Measurements from ENCODE around the gene LRRC45. TPM values are rescaled to one million over a fixed set of nuclear protein-coding genes. Genes with fewer than 3 reads are reported as not detected.
"Not testable (repeated sequence)": the region's sequence is repeated elsewhere in the genome, so short reads cannot be mapped to it uniquely, and the experiment has no call there.

Gene LRRC45
- total RNA-seq, 4 donors from 2014 or later = 15.3 to 33.0 (median 18.9) TPM

DNA sequence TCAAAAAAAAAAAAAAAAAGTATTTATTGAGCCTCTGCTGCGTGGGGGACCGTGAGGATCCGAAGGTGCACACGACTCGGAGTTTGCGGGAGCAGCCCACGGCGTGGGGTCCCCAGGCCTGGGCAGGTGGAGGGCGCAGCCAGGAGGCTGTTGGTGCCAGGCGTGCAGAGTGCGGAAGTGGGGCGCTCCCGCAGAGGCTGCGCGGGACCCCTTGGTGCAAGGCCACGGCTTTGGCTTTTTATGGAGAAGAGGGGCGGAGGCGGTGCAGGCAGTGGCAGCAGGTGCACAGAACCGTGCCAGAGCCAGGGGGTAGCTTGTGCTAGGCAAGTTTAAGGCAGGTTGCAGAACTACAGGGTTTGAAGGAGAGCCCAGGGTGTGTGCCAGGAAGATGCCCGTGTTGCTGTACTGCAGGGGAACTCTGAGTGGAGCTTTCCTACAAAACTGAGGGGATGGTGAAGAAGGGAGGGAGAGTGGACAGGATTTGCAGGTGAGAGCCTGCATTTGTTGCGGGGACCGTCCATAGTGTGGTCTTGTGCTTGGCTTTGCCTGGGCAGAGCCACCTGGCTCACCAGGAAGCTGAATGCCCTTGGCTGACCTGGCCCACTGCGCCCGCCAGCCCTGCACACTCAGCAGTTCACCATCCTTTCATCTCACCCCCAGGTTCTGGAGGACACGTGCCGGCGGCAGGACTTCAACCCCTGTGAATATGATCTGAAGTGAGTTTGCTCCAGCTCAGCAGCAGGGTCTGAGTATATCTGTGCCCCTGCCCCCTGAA lies 44.4 kb upstream of the LRRC45 start:
- Histone ChIP-seq H3K36me3 (peaks cover 0 to 1% of the 10 kb centered on the region in 2 donors), H3K9me3 (no peaks in the 10 kb centered on the region), H3K27me3 (no peaks in the 10 kb centered on the region), H3K4me1 (peaks cover 19 to 23% of the 10 kb centered on the region in 2 donors), H3K27ac (no peak overlapping the region), H3K4me3 (replicated peaks in 1 of 3) (peak overlapping the region in 1 of 3 donors; percentile 95)
- intact Hi-C loops (cut with DNase I) = no loop called here
- no peak for DNase-seq
- TF ChIP-seq CTCF (IDR thresholded peaks at IDR 0.05) (no peak), POLR2A (IDR thresholded peaks at IDR 0.05) (no peak)
- WGBS, 2 donors = 89 to 90% methylated on average over 27 of the region's 27 CpGs

DNA sequence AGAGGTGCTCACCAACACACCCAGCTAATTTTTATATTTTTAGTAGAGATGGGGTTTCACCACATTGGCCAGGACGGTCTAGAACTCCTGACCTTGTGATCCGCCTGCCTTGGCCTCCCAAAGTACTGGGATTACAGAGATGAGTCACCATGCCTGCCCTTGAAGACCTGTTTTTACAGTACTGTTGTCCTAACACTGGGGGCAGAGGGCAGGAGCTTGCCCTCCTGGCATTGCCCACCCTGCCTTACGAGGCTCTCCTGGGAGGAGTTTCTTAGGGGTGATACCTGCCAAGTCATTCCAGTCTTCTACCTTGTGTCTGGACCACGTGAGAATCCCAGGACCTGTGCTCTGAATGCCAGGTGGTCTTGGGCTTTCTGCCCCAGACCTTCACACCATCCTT lies 43.0 kb upstream of the LRRC45 start:
- intact Hi-C loops (cut with DNase I) = no loop called here
- Histone ChIP-seq H3K36me3 (peaks cover 2 to 9% of the 10 kb centered on the region in 2 donors), H3K27me3 (no peaks in the 10 kb centered on the region), H3K27ac (no peak overlapping the region), H3K9me3 (no peaks in the 10 kb centered on the region), H3K4me1 (peaks cover 19 to 23% of the 10 kb centered on the region in 2 donors), H3K4me3 (replicated peaks in 1 of 3) (no peak overlapping the region)
- 95 to 96% methylated on average over 4 of the region's 4 CpGs for WGBS, 2 donors
- no peak for DNase-seq
- TF ChIP-seq CTCF (IDR thresholded peaks at IDR 0.05) (no peak), POLR2A (IDR thresholded peaks at IDR 0.05) (no peak)

- H3K36me3 ChIP-seq = peaks cover 9 to 16% of the 10 kb centered on the region in 2 donors
- H3K9me3 ChIP-seq = no peaks in the 10 kb centered on the region
- no peak overlapping the region for H3K27ac ChIP-seq
- no peak for TF ChIP-seq CTCF (IDR thresholded peaks at IDR 0.05)
- no peak for TF ChIP-seq POLR2A (IDR thresholded peaks at IDR 0.05)
- H3K27me3 ChIP-seq = no peaks in the 10 kb centered on the region
- WGBS, 2 donors = 87 to 91% methylated on average over 9 of the region's 9 CpGs
- H3K4me3 ChIP-seq (replicated peaks in 1 of 3) = no peak overlapping the region
- DNase-seq = no peak
- H3K4me1 ChIP-seq = peaks cover 19 to 23% of the 10 kb centered on the region in 2 donors
- intact Hi-C loops (cut with DNase I) = no loop called here
Observed at GRCh38 chr17:81980707-81981343, 42.3 kb upstream of the LRRC45 start.

- H3K9me3 ChIP-seq; intact Hi-C loops (cut with DNase I); H3K4me3 ChIP-seq (replicated peaks in 1 of 3); H3K27ac ChIP-seq; H3K27me3 ChIP-seq; DNase-seq: not testable (repeated sequence)
- Histone ChIP-seq H3K4me1 (peaks cover 18 to 21% of the 10 kb centered on the region in 2 donors), H3K36me3 (peaks cover 10 to 21% of the 10 kb centered on the region in 2 donors)
- 61 to 74% methylated on average over 12 of the region's 12 CpGs for WGBS, 2 donors
Observed at GRCh38 chr17:81981511-81981910, 41.6 kb upstream of the LRRC45 start.

DNA sequence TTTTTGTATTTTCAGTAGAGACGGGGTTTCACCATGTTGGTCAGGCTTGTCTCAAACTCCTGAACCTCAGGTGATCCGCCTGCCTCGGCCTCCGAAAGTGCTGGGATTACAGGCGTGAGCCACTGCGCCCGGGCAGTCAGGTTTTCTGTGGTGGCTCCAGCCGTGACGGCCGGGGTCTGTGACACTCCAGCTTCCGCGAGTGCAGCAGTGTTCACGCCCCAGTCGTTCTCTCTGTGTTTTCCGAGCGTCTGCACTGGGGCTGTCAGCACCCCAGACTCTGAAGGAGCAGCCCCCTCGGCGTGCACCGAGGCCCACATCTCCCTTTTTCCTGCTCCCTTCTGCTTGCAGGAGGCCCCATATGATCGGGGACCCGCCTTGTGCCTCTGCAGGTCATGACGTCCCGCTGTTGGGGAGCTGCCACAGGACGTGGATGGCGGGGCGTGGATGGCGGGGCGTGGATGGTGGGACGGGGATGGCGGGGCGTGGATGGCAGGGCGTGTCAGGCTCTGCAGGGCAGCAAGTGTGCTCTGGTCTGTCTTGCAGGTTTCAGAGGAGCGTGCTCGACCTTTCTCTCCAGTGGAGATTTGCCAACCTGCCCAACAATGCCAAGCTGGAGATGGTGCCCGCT lies 40.0 kb upstream of the LRRC45 start:
- no peak for TF ChIP-seq CTCF (IDR thresholded peaks at IDR 0.05)
- TF ChIP-seq POLR2A (IDR thresholded peaks at IDR 0.05) = no peak
- WGBS, 2 donors = 89 to 96% methylated on average over 33 to 35 of the region's 35 CpGs
- no peaks in the 10 kb centered on the region for H3K9me3 ChIP-seq
- no peak for DNase-seq
- no peaks in the 10 kb centered on the region for H3K27me3 ChIP-seq
- no peak overlapping the region for H3K4me3 ChIP-seq (replicated peaks in 1 of 3)
- H3K4me1 ChIP-seq = peaks cover 12 to 17% of the 10 kb centered on the region in 2 donors
- no peak overlapping the region for H3K27ac ChIP-seq
- H3K36me3 ChIP-seq = peaks cover 10 to 25% of the 10 kb centered on the region in 2 donors
- intact Hi-C loops (cut with DNase I) = no loop called here
